ENCODE measurements around the gene FOXD4L6.
"Not testable (repeated sequence)": the region's sequence is repeated elsewhere in the genome, so short reads cannot be mapped to it uniquely, and the experiment has no call there.

- TF ChIP-seq SMC3 (IDR thresholded peaks at IDR 0.05); POLR2AphosphoS2 (conservative IDR thresholded peaks at IDR 0.05; ENCODE audit: low read length); JUNB (IDR thresholded peaks at IDR 0.05); FOSB (CRISPR knock-in tag; IDR thresholded peaks at IDR 0.05); MAFK (IDR thresholded peaks at IDR 0.05; ENCODE audit: partially characterized antibody); EHMT2 (IDR thresholded peaks at IDR 0.05; ENCODE audit: low read depth): not testable (repeated sequence)
- TF ChIP-seq, protein P1, sequence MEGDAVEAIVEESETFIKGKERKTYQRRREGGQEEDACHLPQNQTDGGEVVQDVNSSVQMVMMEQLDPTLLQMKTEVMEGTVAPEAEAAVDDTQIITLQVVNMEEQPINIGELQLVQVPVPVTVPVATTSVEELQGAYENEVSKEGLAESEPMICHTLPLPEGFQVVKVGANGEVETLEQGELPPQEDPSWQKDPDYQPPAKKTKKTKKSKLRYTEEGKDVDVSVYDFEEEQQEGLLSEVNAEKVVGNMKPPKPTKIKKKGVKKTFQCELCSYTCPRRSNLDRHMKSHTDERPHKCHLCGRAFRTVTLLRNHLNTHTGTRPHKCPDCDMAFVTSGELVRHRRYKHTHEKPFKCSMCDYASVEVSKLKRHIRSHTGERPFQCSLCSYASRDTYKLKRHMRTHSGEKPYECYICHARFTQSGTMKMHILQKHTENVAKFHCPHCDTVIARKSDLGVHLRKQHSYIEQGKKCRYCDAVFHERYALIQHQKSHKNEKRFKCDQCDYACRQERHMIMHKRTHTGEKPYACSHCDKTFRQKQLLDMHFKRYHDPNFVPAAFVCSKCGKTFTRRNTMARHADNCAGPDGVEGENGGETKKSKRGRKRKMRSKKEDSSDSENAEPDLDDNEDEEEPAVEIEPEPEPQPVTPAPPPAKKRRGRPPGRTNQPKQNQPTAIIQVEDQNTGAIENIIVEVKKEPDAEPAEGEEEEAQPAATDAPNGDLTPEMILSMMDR (IDR thresholded peaks at IDR 0.05), result not testable (repeated sequence)
- TF ChIP-seq, protein P2, sequence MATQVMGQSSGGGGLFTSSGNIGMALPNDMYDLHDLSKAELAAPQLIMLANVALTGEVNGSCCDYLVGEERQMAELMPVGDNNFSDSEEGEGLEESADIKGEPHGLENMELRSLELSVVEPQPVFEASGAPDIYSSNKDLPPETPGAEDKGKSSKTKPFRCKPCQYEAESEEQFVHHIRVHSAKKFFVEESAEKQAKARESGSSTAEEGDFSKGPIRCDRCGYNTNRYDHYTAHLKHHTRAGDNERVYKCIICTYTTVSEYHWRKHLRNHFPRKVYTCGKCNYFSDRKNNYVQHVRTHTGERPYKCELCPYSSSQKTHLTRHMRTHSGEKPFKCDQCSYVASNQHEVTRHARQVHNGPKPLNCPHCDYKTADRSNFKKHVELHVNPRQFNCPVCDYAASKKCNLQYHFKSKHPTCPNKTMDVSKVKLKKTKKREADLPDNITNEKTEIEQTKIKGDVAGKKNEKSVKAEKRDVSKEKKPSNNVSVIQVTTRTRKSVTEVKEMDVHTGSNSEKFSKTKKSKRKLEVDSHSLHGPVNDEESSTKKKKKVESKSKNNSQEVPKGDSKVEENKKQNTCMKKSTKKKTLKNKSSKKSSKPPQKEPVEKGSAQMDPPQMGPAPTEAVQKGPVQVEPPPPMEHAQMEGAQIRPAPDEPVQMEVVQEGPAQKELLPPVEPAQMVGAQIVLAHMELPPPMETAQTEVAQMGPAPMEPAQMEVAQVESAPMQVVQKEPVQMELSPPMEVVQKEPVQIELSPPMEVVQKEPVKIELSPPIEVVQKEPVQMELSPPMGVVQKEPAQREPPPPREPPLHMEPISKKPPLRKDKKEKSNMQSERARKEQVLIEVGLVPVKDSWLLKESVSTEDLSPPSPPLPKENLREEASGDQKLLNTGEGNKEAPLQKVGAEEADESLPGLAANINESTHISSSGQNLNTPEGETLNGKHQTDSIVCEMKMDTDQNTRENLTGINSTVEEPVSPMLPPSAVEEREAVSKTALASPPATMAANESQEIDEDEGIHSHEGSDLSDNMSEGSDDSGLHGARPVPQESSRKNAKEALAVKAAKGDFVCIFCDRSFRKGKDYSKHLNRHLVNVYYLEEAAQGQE (IDR thresholded peaks at IDR 0.05), result not testable (repeated sequence)
These were observed 1.6 kb downstream of the FOXD4L6 start for GRCh38 chr9:41126746-41127446.

All from A549 (cell line).